HG03442 (cell line): ENCODE data around the gene TP53TG5.

Source experiments
- ATAC-seq: cut with Tn5 transposase; IDR thresholded peaks from one replicate; pipeline ENCODE4 v1.9.1; 2021; ENCODE audit warnings: mild to moderate bottlenecking, moderate library complexity; ENCODE audit not compliant: unreplicated experiment

Gene TP53TG5

GRCh38 chr20:45346851-45347250 lies 31.3 kb downstream of the TP53TG5 start:
- ATAC-seq: no peak

GRCh38 chr20:45346291-45346718 lies 31.8 kb downstream of the TP53TG5 start:
- no peak for ATAC-seq

GRCh38 chr20:45345104-45345936 lies 32.8 kb downstream of the TP53TG5 start:
- ATAC-seq: no peak

DNA sequence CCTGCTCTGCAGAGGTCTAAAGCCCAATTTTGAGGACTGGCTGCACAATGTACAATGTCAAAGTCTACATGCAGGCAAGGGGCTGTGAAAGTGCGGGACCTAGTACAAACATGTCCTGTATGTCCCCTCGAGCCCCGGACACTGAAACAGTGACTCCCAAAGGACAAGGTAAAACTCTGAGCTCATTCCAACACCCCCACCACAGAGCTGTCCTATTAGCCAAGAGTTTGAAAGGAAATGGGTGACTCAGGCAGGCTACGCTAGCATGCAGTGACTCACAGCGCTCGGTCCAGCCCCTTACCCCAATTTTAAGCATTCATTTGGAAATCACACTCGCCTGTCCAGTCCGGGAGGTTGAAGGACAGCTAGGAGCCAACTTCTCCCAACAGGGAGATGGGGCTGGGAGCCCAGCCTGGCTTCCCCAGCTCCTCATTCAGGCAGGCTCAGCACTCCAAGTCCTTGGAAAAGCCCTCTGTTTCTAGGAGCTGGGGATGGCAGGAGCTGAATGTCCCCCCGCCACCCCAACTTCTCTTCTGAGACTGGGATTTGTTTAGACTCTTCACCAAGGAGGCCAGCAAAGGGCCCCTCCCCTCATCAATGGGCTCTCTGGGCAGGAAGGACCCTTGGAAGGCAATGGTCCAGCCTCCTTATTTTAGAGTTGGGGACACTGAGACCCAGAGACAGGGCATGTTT lies 33.8 kb downstream of the TP53TG5 start:
- no peak for ATAC-seq

- no peak for ATAC-seq
Observed at GRCh38 chr20:45343532-45344167, 34.5 kb downstream of the TP53TG5 start.

- no peak for ATAC-seq
Observed at GRCh38 chr20:45342855-45343531, 35.1 kb downstream of the TP53TG5 start.

- no peak for ATAC-seq
Observed at GRCh38 chr20:45341939-45342854, 35.9 kb downstream of the TP53TG5 start.

DNA sequence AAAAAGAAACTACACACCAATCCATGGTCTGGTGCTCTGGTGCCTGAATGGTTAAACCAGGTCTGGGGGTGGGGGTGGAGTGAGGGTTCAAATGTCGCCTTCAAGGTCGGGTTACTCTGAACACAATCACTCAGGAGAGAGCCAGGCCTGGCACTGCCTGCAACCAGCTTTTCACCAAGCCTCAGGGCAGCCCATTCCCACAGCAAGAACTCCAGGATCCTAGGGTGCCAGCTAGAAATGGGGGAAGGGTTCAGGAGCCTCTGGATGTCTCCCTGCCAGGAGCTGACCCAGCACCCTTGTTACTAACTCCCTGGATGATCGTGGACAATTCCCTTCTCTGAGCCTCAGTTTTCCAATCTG lies 36.6 kb downstream of the TP53TG5 start:
- no peak for ATAC-seq

- no peak for ATAC-seq
Observed at GRCh38 chr20:45340951-45341350, 37.2 kb downstream of the TP53TG5 start.

DNA sequence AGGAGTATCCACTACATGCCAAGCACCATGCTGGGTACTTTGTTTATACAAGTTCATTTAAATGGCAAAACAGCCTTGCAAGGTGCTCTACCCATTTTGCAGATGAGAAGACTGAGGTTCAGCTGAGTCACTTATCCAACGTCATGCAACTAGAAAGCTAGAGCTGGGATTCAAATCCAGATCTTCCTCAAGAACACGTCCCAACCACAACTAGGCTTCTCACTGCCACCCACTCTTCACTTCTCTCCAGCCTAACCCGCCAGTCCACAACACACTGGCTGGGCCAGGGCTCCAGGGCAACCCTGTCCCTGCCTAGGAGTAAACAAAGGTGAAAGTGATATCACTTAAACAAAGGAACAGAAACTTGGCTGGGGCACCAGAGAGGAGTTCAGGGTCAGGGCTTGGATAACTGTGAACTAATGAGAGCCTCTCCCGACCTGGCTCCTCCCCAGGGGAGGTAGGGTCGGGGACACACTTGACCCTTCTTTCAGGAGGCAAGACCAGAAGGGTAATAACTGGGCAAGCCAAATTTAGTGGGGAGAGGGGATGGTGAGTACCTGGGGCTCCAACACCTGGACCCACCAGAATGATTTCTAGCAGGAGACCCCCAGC lies 37.8 kb downstream of the TP53TG5 start:
- no peak for ATAC-seq

DNA sequence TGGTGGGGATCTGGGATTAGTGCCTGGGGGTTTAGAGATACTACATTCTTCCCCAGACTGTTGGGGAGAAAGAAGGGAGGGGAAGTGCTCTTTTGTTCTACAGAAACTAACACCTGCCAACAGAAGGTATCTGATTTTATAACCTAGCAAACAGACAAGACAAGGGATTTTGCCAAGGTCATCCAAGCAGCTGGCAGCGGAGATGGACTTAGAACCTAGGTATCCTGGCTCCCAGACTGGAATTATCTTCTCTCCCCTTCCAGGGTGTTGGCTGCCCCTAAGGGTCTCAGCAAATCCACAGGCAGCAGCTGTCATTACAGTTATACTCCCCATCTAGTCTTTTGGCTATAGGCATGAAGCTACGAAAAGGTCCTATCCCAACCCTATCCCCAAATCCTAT lies 38.3 kb downstream of the TP53TG5 start:
- no peak for ATAC-seq

GRCh38 chr20:45339084-45339483 lies 39.0 kb downstream of the TP53TG5 start:
- no peak for ATAC-seq

DNA sequence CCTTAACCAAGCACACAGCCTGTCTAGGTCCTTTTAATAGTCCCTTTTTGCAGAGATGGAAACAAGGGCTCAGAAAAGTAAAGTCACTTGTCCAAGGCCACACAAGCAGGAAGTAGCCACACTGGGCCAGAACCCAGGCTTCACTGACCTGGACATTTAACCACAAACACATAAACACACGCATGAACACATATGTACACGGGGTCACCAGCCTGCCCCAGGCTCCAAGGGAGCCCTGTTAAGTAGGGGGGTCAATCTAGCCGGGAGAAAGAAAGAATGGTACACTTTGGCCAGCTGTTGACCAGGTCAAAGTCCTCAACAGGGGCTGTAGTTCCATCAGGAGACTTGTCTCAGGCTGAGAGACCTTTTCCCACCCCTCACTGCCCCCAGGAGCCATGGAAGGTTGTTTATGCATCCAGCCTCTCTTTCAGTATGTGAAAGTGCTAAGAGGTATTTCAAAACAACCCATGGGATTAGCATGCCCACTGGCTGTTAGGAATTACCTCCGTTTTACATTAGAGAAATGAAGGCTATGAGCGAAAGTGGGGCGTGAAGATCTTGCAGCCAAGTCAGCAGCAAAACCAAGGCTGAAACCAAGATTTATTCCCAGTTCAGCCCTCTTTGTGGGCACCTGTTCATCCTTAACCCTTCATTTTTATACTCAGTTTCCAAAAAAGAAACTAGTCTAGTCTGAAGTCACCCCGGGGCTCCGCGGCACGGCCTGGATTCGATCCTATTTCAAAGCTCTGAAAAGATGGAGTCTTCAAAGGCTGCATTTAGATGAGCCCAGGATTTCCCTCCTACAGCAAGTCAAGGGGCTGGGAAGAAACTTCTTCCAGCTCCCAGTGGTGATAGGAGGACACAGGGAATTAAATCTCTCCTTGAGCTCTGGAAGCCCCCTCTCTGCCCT lies 39.7 kb downstream of the TP53TG5 start:
- ATAC-seq: no peak

GRCh38 chr20:45337367-45338120 lies 40.6 kb downstream of the TP53TG5 start:
- ATAC-seq: no peak

DNA sequence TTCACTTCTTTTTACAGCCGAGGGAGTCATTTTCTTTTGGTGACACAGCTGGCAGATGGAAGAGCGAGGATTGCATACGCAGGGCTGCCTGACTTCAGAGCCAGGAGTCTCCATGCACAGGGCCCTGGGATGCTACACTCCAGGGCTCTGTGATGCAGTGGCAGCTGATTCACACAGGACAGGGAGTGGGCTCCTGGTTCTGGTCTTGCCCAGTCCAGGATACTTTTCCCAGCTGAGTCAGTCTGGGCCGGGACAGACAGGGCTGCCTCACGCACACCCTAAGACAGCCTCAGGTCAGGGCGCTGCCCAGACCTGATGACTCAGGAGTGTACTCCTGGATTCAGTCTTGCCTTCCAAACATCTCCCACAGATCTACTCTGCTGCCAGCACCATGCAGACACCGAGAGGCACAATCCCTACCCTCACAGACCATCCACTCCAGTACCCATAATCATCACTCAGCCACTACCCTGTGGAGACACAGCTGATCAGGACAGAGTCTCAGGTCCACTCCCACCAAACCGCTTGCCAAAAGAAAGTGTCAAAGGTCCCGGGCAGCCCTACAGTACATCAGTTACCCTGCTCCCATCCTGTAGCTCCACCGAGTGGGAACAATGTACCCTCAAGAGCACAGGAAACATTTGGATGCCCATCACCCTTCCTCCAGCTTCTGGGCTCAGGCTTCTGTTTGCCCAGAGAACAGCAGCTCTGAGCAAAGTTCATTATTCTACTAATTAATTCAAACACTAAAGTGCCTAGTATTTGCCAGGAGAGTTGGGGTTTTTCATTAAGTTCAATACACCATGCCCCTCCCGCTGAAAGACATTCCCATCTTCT lies 41.4 kb downstream of the TP53TG5 start:
- ATAC-seq: no peak

GRCh38 chr20:45330476-45330875 lies 47.6 kb downstream of the TP53TG5 start:
- ATAC-seq: no peak
